Activated gamma-delta T cell (primary cell): Measurements from ENCODE around the gene ADRM1.

Source experiments
- DNase-seq: peaks from one replicate; lab custom pipeline; 2025; lab: John Stamatoyannopoulos, UW

ADRM1 gene

DNA sequence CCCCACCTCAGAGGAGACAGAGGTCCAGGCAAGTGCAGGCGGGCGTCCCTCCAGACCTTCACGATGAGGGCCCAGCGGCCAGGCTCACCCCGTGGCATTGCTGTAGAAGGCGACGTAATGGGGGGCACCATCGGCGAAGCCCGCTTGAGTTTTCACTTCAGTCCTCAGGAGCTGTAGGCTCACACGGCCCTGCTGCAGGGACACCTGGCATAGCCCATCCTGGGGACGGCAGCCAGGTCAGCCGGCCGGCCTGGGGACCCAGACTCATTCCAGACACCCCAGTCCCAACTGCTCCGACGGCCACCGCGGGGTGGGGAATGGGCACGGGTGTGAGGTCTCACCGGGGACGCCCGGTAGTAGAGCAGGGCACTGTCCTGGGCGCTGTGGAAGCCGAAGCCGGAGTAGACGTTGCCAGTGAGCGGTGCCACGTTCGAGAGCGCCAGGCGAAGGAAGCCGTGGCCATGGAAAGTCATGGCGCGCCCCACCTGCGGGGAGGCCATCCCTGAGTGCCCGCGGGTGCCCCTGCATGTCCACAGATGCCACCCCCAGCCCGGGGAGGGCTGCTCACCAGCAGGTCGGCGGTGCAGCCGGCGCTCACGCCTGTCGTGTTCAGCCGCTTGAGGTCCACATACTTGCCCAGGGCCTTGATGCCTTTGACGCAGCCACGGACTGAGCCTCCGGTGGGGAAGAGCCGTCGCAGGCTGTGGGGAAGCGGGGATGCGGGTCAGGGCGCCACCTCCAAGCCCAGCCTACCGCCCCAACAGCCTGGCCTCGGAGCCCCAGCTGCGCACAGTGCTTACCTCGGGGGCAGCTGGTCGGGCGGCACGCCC lies 9.2 kb downstream of the ADRM1 start:
- DNase-seq, result no peak

DNA sequence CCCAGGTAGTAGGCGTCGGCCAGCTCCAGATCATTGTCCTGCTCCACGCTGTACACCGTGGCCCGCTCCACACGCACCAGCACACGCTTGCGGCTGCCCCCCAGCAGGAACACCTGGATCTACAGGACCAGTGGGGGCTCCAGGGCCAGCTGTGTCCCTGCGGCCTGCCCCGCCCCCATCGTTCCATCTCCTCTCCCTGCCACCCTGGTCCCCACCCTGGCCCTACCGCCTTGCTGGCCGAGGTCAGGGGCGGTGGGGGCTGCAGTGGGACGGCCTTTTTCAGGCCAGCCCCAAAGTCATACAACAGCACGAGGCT lies 9.8 kb downstream of the ADRM1 start:
- no peak for DNase-seq

DNA sequence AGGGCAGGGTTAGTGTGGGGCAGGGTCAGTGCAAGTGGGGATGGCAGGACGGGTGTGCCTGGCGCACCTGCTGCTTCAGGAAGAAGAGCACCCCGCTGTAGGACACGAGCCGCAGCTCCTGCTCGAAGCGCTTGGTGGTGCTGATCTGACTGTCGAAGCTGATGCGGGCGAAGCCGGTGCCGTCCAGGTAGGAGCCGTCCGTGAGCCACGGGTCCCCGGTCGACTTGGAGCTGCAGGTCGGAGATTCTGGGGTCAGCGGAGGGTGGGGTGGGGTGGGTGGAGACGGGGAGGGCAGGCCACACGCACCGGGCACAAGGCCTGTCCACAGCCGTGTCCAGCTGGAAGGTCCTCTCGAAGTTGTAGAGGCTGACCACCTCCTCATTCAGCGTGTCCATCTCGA lies 10.2 kb downstream of the ADRM1 start:
- DNase-seq, result no peak

DNA sequence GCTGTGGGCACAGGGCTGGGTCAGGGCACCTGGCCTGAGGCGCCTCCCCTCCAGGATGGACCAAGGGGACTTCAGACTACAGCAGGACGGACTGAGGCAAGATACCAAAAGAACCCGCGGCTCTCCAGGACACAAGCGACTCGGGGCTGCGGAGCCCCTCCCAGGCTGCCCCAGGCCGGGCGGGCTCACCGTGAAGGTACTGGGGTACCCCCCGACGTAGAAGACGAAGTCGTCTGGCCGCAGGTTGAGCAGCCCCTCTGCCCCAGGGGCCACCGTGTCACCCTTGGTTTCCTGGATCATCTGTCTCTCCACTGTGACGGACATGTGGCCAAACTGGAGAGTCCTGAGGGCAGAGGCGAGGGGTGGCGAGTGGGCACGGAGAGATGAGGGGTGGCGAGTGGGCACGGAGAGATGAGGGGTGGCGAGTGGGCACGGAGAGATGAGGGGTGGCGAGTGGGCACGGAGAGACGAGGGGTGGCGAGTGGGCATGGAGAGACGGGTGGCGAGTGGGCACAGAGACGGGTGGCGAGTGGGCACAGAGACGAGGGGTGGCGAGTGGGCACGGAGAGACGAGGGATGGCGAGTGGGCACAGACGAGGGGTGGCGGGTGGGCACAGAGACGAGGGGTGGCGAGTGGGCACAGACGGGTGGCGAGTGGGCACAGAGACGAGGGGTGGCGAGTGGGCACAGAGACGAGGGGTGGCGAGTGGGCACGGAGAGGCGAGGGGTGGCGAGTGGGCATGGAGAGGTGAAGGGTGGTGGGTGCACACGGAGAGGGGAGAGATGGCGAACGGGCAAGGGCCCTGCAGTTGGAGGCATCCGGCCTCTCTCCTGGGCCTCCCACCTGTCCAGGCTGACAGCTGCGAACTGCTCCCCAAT lies 10.9 kb downstream of the ADRM1 start:
- no peak for DNase-seq

GRCh38 chr20:62314339-62314638 lies 11.5 kb downstream of the ADRM1 start:
- DNase-seq, result no peak

DNA sequence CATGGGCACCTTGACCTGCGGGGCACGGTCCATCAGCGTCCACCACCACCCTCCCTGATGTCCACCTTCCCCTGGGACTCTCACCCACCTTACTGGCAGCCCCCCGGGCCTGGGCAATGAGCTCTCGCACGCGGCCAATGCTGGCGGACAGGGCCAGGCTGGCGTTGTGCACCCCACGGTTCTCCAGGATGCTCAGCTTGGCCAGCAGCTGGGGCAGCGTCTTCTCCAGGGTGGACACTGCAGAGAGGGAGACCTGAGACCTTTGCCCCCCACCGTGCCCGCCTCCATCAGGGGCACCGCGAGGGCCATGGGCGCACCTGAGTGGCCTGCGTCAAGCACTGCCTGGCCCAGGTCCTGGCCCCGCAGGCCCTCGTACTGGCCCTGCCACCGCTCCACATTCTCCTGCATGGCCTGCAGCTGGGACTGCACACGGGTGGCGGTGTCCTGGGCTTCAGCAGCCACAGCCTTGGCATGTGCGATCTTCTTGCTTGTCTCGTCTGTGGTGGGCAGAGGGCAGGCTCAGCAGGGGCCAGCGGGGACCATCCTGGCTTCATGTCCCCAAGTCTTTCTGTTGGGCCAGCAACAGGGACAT lies 12.0 kb downstream of the ADRM1 start:
- no peak for DNase-seq

DNA sequence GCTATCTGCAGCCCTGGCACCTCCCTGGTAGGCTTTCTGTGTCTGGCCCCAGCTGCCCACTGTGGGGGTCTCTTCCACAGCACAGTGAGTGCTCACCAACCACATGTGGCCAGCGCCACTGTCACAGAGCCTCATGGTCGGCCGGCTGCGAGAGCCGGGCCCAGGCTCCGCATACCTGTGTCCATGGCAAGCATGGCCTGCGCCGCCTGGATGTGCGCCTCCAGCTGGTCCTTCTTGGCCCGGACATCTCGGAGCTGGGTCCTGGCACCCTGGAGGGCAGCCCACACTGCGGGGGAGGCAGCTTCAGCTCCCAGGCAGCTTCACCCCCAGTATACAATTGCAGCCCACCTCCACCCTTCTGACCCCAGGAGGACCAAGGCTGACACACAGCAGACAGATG lies 13.0 kb downstream of the ADRM1 start:
- no peak for DNase-seq

DNA sequence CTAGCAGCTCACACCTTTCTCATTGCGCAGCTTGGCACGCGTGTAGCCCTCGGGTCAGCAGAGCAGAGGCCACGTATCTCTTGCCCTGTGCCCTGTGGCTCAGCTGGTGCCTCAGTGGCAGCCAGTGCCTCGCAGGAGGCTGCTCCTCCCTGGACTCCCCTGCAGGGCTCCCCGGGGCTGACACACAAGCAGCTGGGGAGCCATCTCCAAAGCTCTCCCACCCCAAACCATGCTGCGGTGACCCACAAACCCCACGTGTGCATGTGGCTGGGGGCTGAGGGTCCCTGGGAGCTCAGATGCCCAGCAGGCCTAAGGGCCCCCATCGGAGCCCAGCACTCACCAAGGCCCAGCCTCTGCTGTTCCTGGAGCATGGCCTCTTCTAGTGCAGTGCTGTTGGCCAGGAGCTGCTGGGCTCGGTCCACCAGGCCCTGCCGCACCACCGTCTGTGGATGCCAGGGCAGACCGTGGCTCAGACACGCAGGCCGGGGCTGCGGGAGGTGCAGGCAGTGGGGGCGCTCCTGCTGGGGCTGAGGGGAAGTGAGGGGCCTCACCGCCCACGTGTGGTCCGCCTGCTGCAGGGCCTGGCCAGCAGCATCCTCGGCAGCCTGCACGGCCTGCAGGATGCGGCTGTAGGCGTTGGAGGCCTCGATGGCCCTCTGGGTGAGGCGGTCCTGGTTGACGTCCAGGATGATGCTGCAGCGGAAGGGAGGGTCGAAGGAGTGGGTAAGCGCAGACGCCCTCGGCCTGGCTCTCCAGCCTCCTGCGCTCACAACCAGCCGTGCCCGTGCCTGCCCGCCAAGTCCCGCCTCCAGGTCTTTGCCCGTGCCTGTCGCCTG lies 13.8 kb downstream of the ADRM1 start:
- no peak for DNase-seq

DNA sequence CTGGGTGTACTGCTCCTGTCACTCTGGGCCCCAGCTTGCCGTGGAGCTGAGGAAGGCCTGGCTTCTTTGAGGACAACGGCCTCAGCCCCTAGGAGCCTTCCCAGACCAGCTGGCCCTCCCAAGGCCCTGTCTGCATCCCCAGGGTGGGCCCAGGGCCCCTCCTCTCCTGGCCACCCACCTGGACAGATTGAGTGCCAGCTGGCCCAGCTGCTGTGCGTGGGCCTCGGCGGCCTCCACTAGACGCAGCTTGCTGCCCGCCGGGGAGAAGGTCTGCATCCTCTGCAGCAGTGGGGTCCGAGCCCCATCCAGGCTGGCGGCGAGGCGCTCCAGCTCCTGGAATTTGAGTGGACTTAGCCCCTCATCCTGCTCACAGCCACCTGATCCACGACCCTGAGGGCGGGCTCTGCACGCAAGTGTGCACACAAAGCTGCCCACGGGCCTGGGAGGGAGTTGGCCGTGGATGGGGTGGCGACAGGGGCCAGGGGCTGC lies 14.4 kb downstream of the ADRM1 start:
- no peak for DNase-seq

DNA sequence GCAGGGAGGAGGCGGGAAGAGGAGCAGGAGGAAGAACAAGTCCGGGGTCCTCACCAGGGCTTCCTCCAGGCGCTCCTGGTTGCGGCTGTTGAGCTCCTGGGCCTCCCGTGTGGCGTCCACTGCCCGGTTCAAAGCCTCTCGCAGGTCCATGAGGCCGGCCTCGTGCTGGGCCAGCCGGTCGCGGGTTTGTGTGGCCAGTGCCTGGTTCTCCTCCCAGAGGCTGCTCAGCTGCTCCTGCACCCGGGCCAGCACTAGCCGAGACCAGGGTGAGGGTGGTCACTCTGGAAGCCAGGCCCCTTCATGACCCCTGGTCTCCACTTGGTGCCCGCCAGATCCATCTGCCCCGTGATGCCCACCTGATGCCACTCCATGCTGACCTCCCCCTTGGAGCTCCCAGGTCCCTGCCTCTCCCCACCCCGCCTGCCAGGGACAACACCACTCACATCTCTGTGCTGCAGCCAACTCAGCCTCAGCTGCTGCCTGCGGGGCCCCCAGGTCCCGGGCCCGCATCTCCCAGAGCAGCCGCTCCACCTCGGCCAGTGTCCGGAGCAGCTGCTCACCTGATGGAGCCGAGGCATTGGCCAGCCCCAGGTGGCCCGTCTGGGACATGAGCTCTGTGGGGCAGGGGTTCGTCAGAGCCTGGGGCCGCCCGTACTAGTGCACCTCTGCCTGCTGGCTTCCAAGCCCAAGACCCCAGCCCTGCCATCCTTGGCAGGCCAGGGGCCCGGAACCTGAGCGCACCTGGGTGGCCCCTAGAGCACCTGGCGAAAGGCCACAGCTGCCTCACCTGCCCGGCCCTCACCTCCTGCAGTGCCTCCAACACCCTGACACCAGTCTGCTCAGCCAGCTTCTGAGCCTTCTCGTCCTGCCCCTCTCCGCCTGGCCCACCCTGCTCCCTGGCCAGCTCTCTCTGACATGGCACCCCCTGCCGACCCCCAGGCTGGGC lies 15.9 kb downstream of the ADRM1 start:
- DNase-seq, result no peak

DNA sequence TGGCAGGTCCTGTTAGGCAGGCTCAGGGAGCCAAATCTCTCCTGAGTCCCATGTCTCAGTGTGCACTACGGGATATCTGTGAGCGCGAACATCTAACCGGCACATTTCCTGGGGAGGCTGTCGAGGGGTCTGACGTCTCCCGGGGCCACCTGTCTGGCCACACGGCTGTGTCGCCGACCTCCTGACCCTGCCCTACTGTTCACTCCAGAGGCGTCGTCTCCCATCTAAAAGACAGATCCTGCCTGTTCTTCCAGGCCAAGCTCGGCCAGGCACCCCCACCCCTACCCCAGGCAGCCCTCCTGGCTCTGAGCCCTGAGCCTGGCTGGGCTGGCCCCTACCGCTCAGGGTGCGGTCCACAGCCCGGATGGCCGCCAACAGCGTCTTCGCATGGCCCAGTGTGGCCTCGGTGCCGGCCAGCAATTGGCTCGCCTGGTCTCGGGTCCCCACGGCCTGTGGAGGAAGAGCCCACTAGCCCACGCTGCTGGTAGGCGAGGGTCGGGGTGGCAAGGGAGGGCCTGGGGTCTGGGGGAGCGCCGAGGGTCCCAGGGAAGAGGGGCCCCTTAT lies 16.6 kb downstream of the ADRM1 start:
- no peak for DNase-seq

DNA sequence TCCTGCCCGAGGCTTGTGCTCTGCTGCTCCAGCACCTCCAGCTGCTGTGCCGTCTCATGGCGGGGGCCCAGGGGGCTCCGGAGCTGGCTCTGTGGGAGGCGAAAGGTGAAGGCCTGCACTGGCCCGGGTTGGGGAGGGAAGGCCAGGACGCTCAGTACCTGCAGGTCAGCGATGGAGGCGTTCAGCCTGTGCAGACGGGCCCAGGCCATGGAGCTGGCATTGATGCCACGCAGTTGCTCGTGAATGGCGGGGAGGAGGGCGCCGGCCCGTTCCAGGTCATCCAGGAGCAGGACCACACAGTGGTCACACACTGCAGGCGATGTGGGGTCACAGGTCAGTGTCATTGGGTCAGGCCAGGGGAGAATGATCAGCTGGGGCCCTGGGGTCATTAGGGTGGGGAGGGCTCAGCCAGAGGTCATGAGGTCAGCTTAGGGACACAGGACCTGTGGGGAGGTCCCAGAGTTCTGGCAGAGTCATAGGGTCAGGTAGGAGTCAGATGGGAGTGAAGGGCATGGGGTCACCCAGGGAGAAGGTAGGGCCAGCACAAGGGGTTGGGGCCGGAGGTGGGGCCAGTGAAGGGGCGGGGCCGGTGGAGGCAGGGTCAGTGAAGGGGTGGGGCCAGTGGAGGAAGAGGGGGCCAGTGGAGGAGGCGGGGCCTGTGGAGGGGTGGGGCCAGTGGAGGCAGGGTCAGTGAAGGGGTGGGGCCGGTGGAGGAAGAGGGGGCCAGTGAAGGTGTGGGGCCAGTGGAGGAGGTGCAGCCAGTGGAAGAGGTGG lies 18.0 kb downstream of the ADRM1 start:
- DNase-seq, result no peak

GRCh38 chr20:62321521-62321948 lies 18.7 kb downstream of the ADRM1 start:
- no peak for DNase-seq

GRCh38 chr20:62321975-62322374 lies 19.2 kb downstream of the ADRM1 start:
- no peak for DNase-seq

GRCh38 chr20:62322492-62323041 lies 19.8 kb downstream of the ADRM1 start:
- DNase-seq, result no peak

DNA sequence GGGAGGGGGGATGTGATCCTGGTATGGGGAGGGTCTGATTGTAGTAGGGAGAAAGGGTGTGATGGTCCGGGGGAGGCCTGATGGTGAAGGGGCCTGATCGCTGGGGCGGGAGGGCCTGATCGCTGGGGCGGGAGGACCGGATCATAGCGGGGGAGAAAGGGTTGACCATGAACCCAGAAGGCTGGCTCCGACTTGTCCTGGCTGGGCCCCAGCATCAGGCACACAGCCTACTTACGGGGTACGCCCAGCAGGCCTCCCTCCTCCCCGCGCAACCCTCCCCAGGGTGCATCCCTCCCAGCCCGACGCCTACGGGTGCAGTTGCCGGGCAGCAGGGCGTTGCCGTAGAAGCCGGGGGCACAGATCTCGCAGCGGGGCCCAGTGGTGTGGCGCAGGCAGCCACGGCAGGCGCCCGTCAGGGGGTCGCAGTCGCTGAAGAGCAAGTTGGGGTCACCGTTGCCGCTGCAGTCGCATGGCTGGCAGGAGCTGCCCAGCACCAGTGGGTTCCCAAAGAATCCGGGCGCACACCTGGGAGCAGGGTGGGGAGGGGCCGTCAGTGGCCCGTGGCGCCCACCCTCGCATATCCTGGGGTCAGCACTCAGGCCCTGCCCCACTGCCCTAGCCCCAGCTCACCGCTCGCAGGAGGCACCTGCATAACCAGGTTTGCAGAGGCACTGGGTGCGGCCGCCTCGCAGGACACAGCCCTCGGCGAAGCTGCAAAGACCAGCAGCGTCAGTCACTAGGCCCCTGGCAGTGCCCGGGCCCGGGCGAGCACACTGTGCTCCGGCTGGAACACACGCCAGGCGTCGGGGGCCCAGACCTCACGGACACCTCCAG lies 20.6 kb downstream of the ADRM1 start:
- no peak for DNase-seq

GRCh38 chr20:62323980-62324906 lies 21.4 kb downstream of the ADRM1 start:
- no peak for DNase-seq
